ENCODE measurements around the gene CSGALNACT2.

GRCh38 chr10:43090664-43091063 lies 47.6 kb upstream of the CSGALNACT2 start:
- TF ChIP-seq EZH2 (IDR thresholded peaks at IDR 0.05; ENCODE audit: low read length, unreplicated experiment) (no peak), CTCF (conservative IDR thresholded peaks at IDR 0.05; ENCODE audit: low read depth, low read length) (no peak)
